Tibial nerve (tissue), 4 donors: Measurements from ENCODE around the gene BCKDHB.

Source experiments
- EP300 ChIP-seq, 2 donors: sonication (generic); formaldehyde crosslinking; IDR thresholded peaks; one replicate each; pipeline ENCODE4 v1.6.1; 2017; ENCODE audit warnings: antibody characterized with exemption in 2 of 2, mild to moderate bottlenecking in 1 of 2
- POLR2A ChIP-seq, 2 donors: fragments of 450-650 bp; IDR thresholded peaks; one replicate each; pipeline ENCODE4 v1.6.1; 2017; ENCODE audit warnings: antibody characterized with exemption in 2 of 2, mild to moderate bottlenecking in 2 of 2, moderate library complexity in 2 of 2
- TF ChIP-seq, protein P1 (sequence below), 5 experiments: fragments of 200-600 bp in 3 of 5; fragments of 450-650 bp in 2 of 5; sonication (generic) in 3 of 5; IDR thresholded peaks; one replicate each; pipeline ENCODE4 v1.5.1; 2016 to 2019; ENCODE audit warnings: antibody characterized with exemption in 5 of 5, mild to moderate bottlenecking in 3 of 5, moderate library complexity in 2 of 5

DNA sequence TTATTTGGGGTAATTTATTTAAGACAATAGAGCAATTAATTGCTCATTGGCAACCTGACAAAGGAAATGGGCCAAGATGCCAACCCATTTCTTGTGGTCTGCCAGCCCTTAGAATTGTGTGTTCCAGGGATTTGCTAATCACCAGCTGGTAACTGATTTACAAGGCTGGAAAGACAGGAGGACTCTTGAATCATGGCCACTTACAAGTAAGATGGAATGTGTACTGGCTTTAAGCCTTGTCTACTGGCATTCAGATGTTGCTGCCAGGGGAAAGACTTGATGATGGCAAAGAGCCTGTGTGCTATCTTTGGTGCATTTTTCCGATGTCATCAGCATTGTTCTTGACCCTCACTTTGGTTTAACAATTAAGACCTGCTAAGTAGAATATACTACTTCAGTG lies 91.0 kb downstream of the BCKDHB start:
- TF ChIP-seq, protein P1, sequence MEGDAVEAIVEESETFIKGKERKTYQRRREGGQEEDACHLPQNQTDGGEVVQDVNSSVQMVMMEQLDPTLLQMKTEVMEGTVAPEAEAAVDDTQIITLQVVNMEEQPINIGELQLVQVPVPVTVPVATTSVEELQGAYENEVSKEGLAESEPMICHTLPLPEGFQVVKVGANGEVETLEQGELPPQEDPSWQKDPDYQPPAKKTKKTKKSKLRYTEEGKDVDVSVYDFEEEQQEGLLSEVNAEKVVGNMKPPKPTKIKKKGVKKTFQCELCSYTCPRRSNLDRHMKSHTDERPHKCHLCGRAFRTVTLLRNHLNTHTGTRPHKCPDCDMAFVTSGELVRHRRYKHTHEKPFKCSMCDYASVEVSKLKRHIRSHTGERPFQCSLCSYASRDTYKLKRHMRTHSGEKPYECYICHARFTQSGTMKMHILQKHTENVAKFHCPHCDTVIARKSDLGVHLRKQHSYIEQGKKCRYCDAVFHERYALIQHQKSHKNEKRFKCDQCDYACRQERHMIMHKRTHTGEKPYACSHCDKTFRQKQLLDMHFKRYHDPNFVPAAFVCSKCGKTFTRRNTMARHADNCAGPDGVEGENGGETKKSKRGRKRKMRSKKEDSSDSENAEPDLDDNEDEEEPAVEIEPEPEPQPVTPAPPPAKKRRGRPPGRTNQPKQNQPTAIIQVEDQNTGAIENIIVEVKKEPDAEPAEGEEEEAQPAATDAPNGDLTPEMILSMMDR (IDR thresholded peaks at IDR 0.05) = no peak
- TF ChIP-seq EP300 (IDR thresholded peaks at IDR 0.05) = no peak
- TF ChIP-seq POLR2A (IDR thresholded peaks at IDR 0.05) = no peak
